OCI-LY1 (cell line): ENCODE measurements around the gene ZNF365.

Experiments used
- H2AFZ ChIP-seq: fragments of 200-600 bp; sonication (generic), shearing (Covaris generic); 2 replicates; pipeline ENCODE4 v1.6.0; 2014; ENCODE audit warnings: antibody characterized with exemption, mild to moderate bottlenecking, low read length
- H3F3A ChIP-seq: fragments of 200-600 bp; sonication (generic), shearing (Covaris generic); 2 replicates; pipeline ENCODE4 v1.6.0; 2014; ENCODE audit warnings: mild to moderate bottlenecking, antibody characterized with exemption, low read length, moderate library complexity; ENCODE audit not compliant: insufficient read depth
- H3K27ac ChIP-seq: fragments of 200-600 bp; sonication (generic); 2 replicates; pipeline ENCODE4 v1.5.1; 2014; ENCODE audit warnings: low read length, mixed run types, mild to moderate bottlenecking, low read depth; ENCODE audit not compliant: poor library complexity, severe bottlenecking
- H3K27me3 ChIP-seq: fragments of 200-600 bp; sonication (generic); 2 replicates; pipeline ENCODE4 v1.6.0; 2014; ENCODE audit warnings: antibody characterized with exemption, mild to moderate bottlenecking, low read length, moderate library complexity; ENCODE audit not compliant: insufficient read depth
- H3K36me3 ChIP-seq: fragments of 200-600 bp; sonication (generic); 2 replicates; pipeline ENCODE4 v1.6.1; 2014; ENCODE audit warnings: mild to moderate bottlenecking, antibody characterized with exemption, low read length, moderate library complexity, mixed read lengths; ENCODE audit not compliant: insufficient read depth
- H3K4me1 ChIP-seq: fragments of 200-600 bp; sonication (generic); 2 replicates; pipeline ENCODE4 v1.5.1; 2014; ENCODE audit warnings: mild to moderate bottlenecking, low read length, moderate library complexity; ENCODE audit not compliant: insufficient read depth, severe bottlenecking
- H3K4me2 ChIP-seq: fragments of 200-600 bp; sonication (generic), shearing (Covaris generic); 2 replicates; pipeline ENCODE4 v1.6.1; 2014; ENCODE audit warnings: low read length
- H3K4me3 ChIP-seq: fragments of 200-600 bp; sonication (generic); 2 replicates; pipeline ENCODE4 v1.5.1; 2014; ENCODE audit warnings: low read length, low read depth, mild to moderate bottlenecking, mixed read lengths; ENCODE audit not compliant: poor library complexity, severe bottlenecking
- H3K79me2 ChIP-seq: fragments of 200-600 bp; shearing (Covaris generic); 2 replicates; pipeline ENCODE4 v1.6.1; 2016; ENCODE audit warnings: mixed run types, low read length, mixed read lengths; ENCODE audit not compliant: insufficient read depth
- H3K9ac ChIP-seq: fragments of 200-600 bp; sonication (generic), shearing (Covaris generic); 2 replicates; pipeline ENCODE4 v1.6.1; 2014; ENCODE audit warnings: mild to moderate bottlenecking, low read length, mixed read lengths
- H3K9me2 ChIP-seq: fragments of 200-600 bp; sonication (generic), shearing (Covaris generic); 2 replicates; pipeline ENCODE4 v1.6.1; 2014; ENCODE audit warnings: low read depth, mild to moderate bottlenecking, low read length, mixed read lengths
- H3K9me3 ChIP-seq: fragments of 200-600 bp; shearing (Covaris generic); 2 replicates; pipeline ENCODE4 v1.6.1; 2014; ENCODE audit warnings: low read length, mixed read lengths
- H4K20me1 ChIP-seq: fragments of 200-600 bp; sonication (generic), shearing (Covaris generic); 2 replicates; pipeline ENCODE4 v1.6.0; 2016; ENCODE audit warnings: mild to moderate bottlenecking, low read length; ENCODE audit not compliant: insufficient read depth
- CTCF ChIP-seq: fragments of 200-600 bp; sonication (generic), shearing (Covaris generic); IDR thresholded peaks from 2 replicates; pipeline ENCODE4 v1.5.1; 2017; ENCODE audit warnings: mild to moderate bottlenecking, antibody characterized with exemption, low read length, moderate library complexity, mixed read lengths
- EZH2 ChIP-seq: fragments of 200-600 bp; sonication (generic), shearing (Covaris generic); IDR thresholded peaks from 2 replicates; pipeline ENCODE4 v1.8.0; 2017; ENCODE audit warnings: borderline replicate concordance, mixed run types, mild to moderate bottlenecking, antibody characterized with exemption, low read length, moderate library complexity, mixed read lengths

ZNF365 gene

GRCh38 chr10:62330213-62330612 lies 44.0 kb upstream of the ZNF365 start:
- TF ChIP-seq CTCF (no peak), EZH2 (no peak)
- H3K36me3 ChIP-seq, result no peaks in the 10 kb centered on the region

GRCh38 chr10:62332406-62332805 lies 41.8 kb upstream of the ZNF365 start:
- no peaks in the 10 kb centered on the region for H3K4me1 ChIP-seq
- H3K27me3 ChIP-seq, result no peaks in the 10 kb centered on the region
- no peak overlapping the region for H3K4me2 ChIP-seq
- no peak overlapping the region for H3K4me3 ChIP-seq
- no peaks in the 10 kb centered on the region for H3F3A ChIP-seq
- no peak for TF ChIP-seq CTCF
- no peaks in the 10 kb centered on the region for H3K9me2 ChIP-seq
- no peak overlapping the region for H2AFZ ChIP-seq
- no peaks in the 10 kb centered on the region for H4K20me1 ChIP-seq
- H3K9ac ChIP-seq, result no peak overlapping the region
- H3K79me2 ChIP-seq, result no peaks in the 10 kb centered on the region
- no peaks in the 10 kb centered on the region for H3K9me3 ChIP-seq
- H3K36me3 ChIP-seq, result no peaks in the 10 kb centered on the region
- H3K27ac ChIP-seq, result no peak overlapping the region

More at GRCh38 chr10:62330213-62330612, 44.0 kb upstream of the ZNF365 start:
- Histone ChIP-seq H3K9me2 (no peaks in the 10 kb centered on the region), H3K27ac (no peak overlapping the region), H3K27me3 (no peaks in the 10 kb centered on the region), H3K4me1 (no peaks in the 10 kb centered on the region), H2AFZ (no peak overlapping the region), H3K4me2 (no peak overlapping the region), H3F3A (no peaks in the 10 kb centered on the region), H3K9me3 (no peaks in the 10 kb centered on the region), H3K79me2 (no peaks in the 10 kb centered on the region), H4K20me1 (no peaks in the 10 kb centered on the region), H3K4me3 (no peak overlapping the region), H3K9ac (no peak overlapping the region)

- Histone ChIP-seq H3K4me1 (no peaks in the 10 kb centered on the region), H3K4me3 (no peak overlapping the region), H3K27ac (no peak overlapping the region), H3F3A (no peaks in the 10 kb centered on the region), H3K79me2 (no peaks in the 10 kb centered on the region), H3K9ac (no peak overlapping the region), H3K27me3 (no peaks in the 10 kb centered on the region), H3K9me3 (no peaks in the 10 kb centered on the region), H3K4me2 (no peak overlapping the region), H2AFZ (no peak overlapping the region), H3K9me2 (no peaks in the 10 kb centered on the region), H4K20me1 (no peaks in the 10 kb centered on the region), H3K36me3 (no peaks in the 10 kb centered on the region)
- TF ChIP-seq CTCF (no peak), EZH2 (no peak)
Measured at GRCh38 chr10:62333135-62333889, 40.9 kb upstream of the ZNF365 start.
